GM18861 (cell line): ENCODE results near the gene CEP44.
"Not testable (repeated sequence)": the region's sequence is repeated elsewhere in the genome, so short reads cannot be mapped to it uniquely, and the experiment has no call there.

Experiments
- ATAC-seq: cut with Tn5 transposase; IDR thresholded peaks from one replicate; pipeline ENCODE4 v1.9.1; 2021; ENCODE audit not compliant: unreplicated experiment

CEP44 gene

GRCh38 chr4:174318829-174319764 lies 35.4 kb downstream of the CEP44 start:
- ATAC-seq: peak; percentile 50

- no peak for ATAC-seq
Observed at GRCh38 chr4:174320494-174321199, 36.9 kb downstream of the CEP44 start.

- no peak for ATAC-seq
Observed at GRCh38 chr4:174324236-174324635, 40.5 kb downstream of the CEP44 start.

GRCh38 chr4:174324725-174325124 lies 41.0 kb downstream of the CEP44 start:
- no peak for ATAC-seq

GRCh38 chr4:174332741-174333493 lies 49.2 kb downstream of the CEP44 start:
- no peak for ATAC-seq

GRCh38 chr4:174334628-174335027 lies 50.9 kb downstream of the CEP44 start:
- peak; percentile 97 for ATAC-seq

GRCh38 chr4:174340714-174341113 lies 57.0 kb downstream of the CEP44 start:
- no peak for ATAC-seq

GRCh38 chr4:174349156-174349555 lies 65.4 kb downstream of the CEP44 start:
- no peak for ATAC-seq

GRCh38 chr4:174352061-174352819 lies 68.5 kb downstream of the CEP44 start:
- ATAC-seq: no peak

GRCh38 chr4:174357321-174357720 lies 73.6 kb downstream of the CEP44 start:
- no peak for ATAC-seq

- ATAC-seq: peak; percentile 40
Observed at GRCh38 chr4:174358410-174358809, 74.7 kb downstream of the CEP44 start.

- peak; percentile 99 for ATAC-seq
Observed at GRCh38 chr4:174358829-174359228, 75.1 kb downstream of the CEP44 start.

GRCh38 chr4:174362340-174362739 lies 78.6 kb downstream of the CEP44 start:
- no peak for ATAC-seq

- ATAC-seq: not testable (repeated sequence)
Observed at GRCh38 chr4:174363782-174364181, 80.1 kb downstream of the CEP44 start.

- no peak for ATAC-seq
Observed at GRCh38 chr4:174365018-174365587, 81.4 kb downstream of the CEP44 start.

GRCh38 chr4:174369985-174370384 lies 86.3 kb downstream of the CEP44 start:
- no peak for ATAC-seq

- ATAC-seq: no peak
Observed at GRCh38 chr4:174373821-174374220, 90.1 kb downstream of the CEP44 start.

- no peak for ATAC-seq
Observed at GRCh38 chr4:174375422-174375821, 91.7 kb downstream of the CEP44 start.

GRCh38 chr4:174377613-174378012 lies 93.9 kb downstream of the CEP44 start:
- ATAC-seq: no peak

GRCh38 chr4:174378951-174379350 lies 95.2 kb downstream of the CEP44 start:
- ATAC-seq: no peak
